H9 (cell line): ENCODE data around the gene GTF2H3. TPM values are rescaled to one million over a fixed set of nuclear protein-coding genes. Genes with fewer than 3 reads are reported as not detected.

Experiments
- DNase-seq: peaks from one replicate; pipeline ENCODE4 v3.0.0-alpha.2; 2017
- H2AFZ ChIP-seq: one replicate; pipeline ENCODE4 v1.6.1; 2013; ENCODE audit warnings: mild to moderate bottlenecking, low read length, control low read depth, moderate library complexity
- H2AK5ac ChIP-seq: 2 replicates; pipeline ENCODE4 v1.6.1; 2013; ENCODE audit warnings: low read length, control low read depth, mixed read lengths; ENCODE audit not compliant: insufficient read length
- H2BK120ac ChIP-seq: one replicate; pipeline ENCODE4 v1.6.1; 2013; ENCODE audit warnings: low read depth, mild to moderate bottlenecking, low read length, control low read depth, inconsistent platforms; ENCODE audit not compliant: poor library complexity, severe bottlenecking
- H2BK12ac ChIP-seq: 2 replicates; pipeline ENCODE4 v1.6.1; 2013; ENCODE audit warnings: low read length, control low read depth, mixed read lengths, low read depth; ENCODE audit not compliant: insufficient read length
- H2BK15ac ChIP-seq: 2 replicates; pipeline ENCODE4 v1.6.1; 2013; ENCODE audit warnings: low read depth, low read length, control low read depth
- H2BK20ac ChIP-seq: one replicate; pipeline ENCODE4 v1.6.1; 2013; ENCODE audit warnings: low read depth, mild to moderate bottlenecking, low read length, control low read depth, inconsistent platforms; ENCODE audit not compliant: poor library complexity, severe bottlenecking
- H2BK5ac ChIP-seq: 2 replicates; pipeline ENCODE4 v1.6.1; 2013; ENCODE audit warnings: low read length, control low read depth, mixed read lengths; ENCODE audit not compliant: insufficient read length
- H3K14ac ChIP-seq: 2 replicates; pipeline ENCODE4 v1.6.1; 2013; ENCODE audit warnings: low read length, control low read depth; ENCODE audit not compliant: insufficient read depth
- H3K18ac ChIP-seq: 2 replicates; pipeline ENCODE4 v1.6.1; 2013; ENCODE audit warnings: low read depth, mild to moderate bottlenecking, mixed read lengths, low read length, control low read depth; ENCODE audit not compliant: insufficient read length
- H3K23ac ChIP-seq: 2 replicates; pipeline ENCODE4 v1.6.1; 2013; ENCODE audit warnings: low read length, control low read depth, mixed read lengths, low read depth; ENCODE audit not compliant: insufficient read length
- H3K23me2 ChIP-seq: 2 replicates; pipeline ENCODE4 v1.6.1; 2013; ENCODE audit warnings: low read depth, mild to moderate bottlenecking, mixed read lengths, low read length, control low read depth; ENCODE audit not compliant: insufficient read length, poor library complexity, severe bottlenecking
- H3K27ac ChIP-seq: 2 replicates; pipeline ENCODE4 v1.5.1; 2013; ENCODE audit warnings: low read length, control low read depth, mixed read lengths, low read depth; ENCODE audit not compliant: insufficient read length
- H3K27me3 ChIP-seq: 2 replicates; pipeline ENCODE4 v1.6.1; 2013; ENCODE audit warnings: low read length, control low read depth, inconsistent platforms; ENCODE audit not compliant: insufficient read depth
- H3K4ac ChIP-seq: 2 replicates; pipeline ENCODE4 v1.6.1; 2013; ENCODE audit warnings: low read depth, mild to moderate bottlenecking, control low read depth, inconsistent platforms, low read length, moderate library complexity
- H3K4me1 ChIP-seq: 2 replicates; pipeline ENCODE4 v1.6.1; 2013; ENCODE audit warnings: low read length, control low read depth, inconsistent platforms; ENCODE audit not compliant: insufficient read depth
- H3K4me2 ChIP-seq: 2 replicates; pipeline ENCODE4 v1.6.1; 2013; ENCODE audit warnings: low read length, control low read depth, mixed read lengths; ENCODE audit not compliant: insufficient read length, insufficient read depth
- H3K56ac ChIP-seq: 2 replicates; pipeline ENCODE4 v1.6.1; 2013; ENCODE audit warnings: low read depth, mild to moderate bottlenecking, mixed read lengths, low read length, control low read depth; ENCODE audit not compliant: insufficient read length
- H3K79me1 ChIP-seq: 2 replicates; pipeline ENCODE4 v1.6.1; 2013; ENCODE audit warnings: low read depth, mild to moderate bottlenecking, moderate library complexity, low read length, control low read depth, inconsistent platforms; ENCODE audit not compliant: insufficient read depth, poor library complexity, severe bottlenecking
- H3K79me2 ChIP-seq: 2 replicates; pipeline ENCODE4 v1.6.1; 2013; ENCODE audit warnings: low read length, control low read depth, inconsistent platforms; ENCODE audit not compliant: insufficient read depth
- H3K9ac ChIP-seq: 2 replicates; pipeline ENCODE4 v1.6.1; 2013; ENCODE audit warnings: low read length, control low read depth, mixed read lengths; ENCODE audit not compliant: insufficient read length; ENCODE audit errors: extremely low read depth
- H3K9me3 ChIP-seq: one replicate; pipeline ENCODE4 v1.6.1; 2013; ENCODE audit warnings: low read depth, low read length, inconsistent platforms; ENCODE audit not compliant: control insufficient read depth
- H3T11ph ChIP-seq: one replicate; pipeline ENCODE4 v1.6.1; 2013; ENCODE audit warnings: mild to moderate bottlenecking, low read length, control low read depth, inconsistent platforms
- H4K20me1 ChIP-seq: one replicate; pipeline ENCODE4 v1.6.1; 2013; ENCODE audit not compliant: control insufficient read depth, insufficient read length, insufficient read depth
- H4K5ac ChIP-seq: 2 replicates; pipeline ENCODE4 v1.6.1; 2013; ENCODE audit warnings: low read depth, mild to moderate bottlenecking, mixed read lengths, low read length, control low read depth; ENCODE audit not compliant: insufficient read length
- H4K8ac ChIP-seq: replicated peaks from 2 replicates; pipeline ENCODE4 v1.6.1; 2013; ENCODE audit warnings: low read length, control low read depth, mixed read lengths, low read depth; ENCODE audit not compliant: insufficient read length
- H4K91ac ChIP-seq: 2 replicates; pipeline ENCODE4 v1.6.1; 2013; ENCODE audit warnings: low read depth, mild to moderate bottlenecking, moderate library complexity, mixed read lengths, low read length, control low read depth; ENCODE audit not compliant: insufficient read length
- H3K27ac Mint-ChIP-seq, 3 experiments: 2 replicates in 2 of 3; 3 replicates in 1 of 3; pipeline ENCODE4 v1.8.0; 2020 to 2021; ENCODE audit warnings: mixed read lengths in 3 of 3, mild to moderate bottlenecking in 1 of 3, moderate library complexity in 1 of 3
- H3K27me3 Mint-ChIP-seq: 2 replicates; pipeline ENCODE4 v1.8.0; 2021; ENCODE audit warnings: low read depth, mild to moderate bottlenecking, moderate library complexity, mixed read lengths
- H3K36me3 Mint-ChIP-seq, 3 experiments: 2 replicates in 2 of 3; 3 replicates in 1 of 3; pipeline ENCODE4 v1.8.0; 2020 to 2021; ENCODE audit warnings: low read depth in 3 of 3, mixed read lengths in 3 of 3; ENCODE audit not compliant: insufficient read depth in 1 of 3
- H3K4me1 Mint-ChIP-seq, 2 experiments: 2 replicates each; pipeline ENCODE4 v1.8.0; 2020; ENCODE audit warnings: mixed read lengths in 2 of 2
- H3K4me3 Mint-ChIP-seq, 2 experiments: 2 replicates in 1 of 2; 3 replicates in 1 of 2; pipeline ENCODE4 v1.8.0; 2020 to 2021; ENCODE audit warnings: mild to moderate bottlenecking in 2 of 2, mixed read lengths in 2 of 2, moderate library complexity in 1 of 2
- H3K9me3 Mint-ChIP-seq, 2 experiments: 2 replicates in 1 of 2; 3 replicates in 1 of 2; pipeline ENCODE4 v1.8.0; 2020; ENCODE audit warnings: mild to moderate bottlenecking in 2 of 2, mixed read lengths in 2 of 2, moderate library complexity in 1 of 2
- WGBS: extraction: QIAGEN DNeasy Blood & Tissue Kit; methylation state at CpG from one replicate; pipeline ENCODE4 v1.1.7; 2013; ENCODE audit warnings: missing lambda C conversion rate, low lambda C conversion rate, mixed read lengths; ENCODE audit not compliant: insufficient read length; ENCODE audit errors: extremely low coverage; 5-methylcytosine and 5-hydroxymethylcytosine counted together
- total RNA-seq: library from RNA; stranded (reverse); gene quantifications from 2 replicates; pipeline ENCODE4 v1.2.1, GENCODE V29; 2021
- TF ChIP-seq, protein P1 (sequence below): fragments of 200-600 bp; sonication (generic); conservative IDR thresholded peaks from 3 replicates; pipeline ENCODE4 v1.8.0; 2021; ENCODE audit warnings: antibody characterized with exemption, mild to moderate bottlenecking

GTF2H3 gene
- total RNA-seq, 1 experiment from 2014 or later = 39.2 TPM

DNA sequence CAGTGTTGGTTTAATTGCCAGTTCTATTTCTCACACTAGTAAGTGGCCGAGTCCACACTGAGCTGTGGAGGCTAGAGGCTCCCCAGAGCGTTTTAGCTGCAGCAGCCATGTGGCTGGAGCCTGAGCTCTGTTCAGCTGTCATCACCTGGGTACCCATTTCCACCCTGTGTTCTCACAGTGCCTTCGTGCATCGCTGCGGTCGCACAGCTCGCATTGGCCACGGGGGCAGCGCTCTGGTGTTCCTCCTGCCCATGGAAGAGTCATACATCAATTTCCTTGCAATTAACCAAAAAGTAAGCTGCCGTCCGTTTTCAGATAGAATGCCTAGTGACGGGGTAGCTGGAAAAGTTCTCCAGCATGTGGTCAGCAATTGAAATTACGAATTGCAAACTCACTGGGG, 16.0 kb upstream of the GTF2H3 start:
- H4K91ac ChIP-seq = no peak overlapping the region
- TF ChIP-seq, protein P1, sequence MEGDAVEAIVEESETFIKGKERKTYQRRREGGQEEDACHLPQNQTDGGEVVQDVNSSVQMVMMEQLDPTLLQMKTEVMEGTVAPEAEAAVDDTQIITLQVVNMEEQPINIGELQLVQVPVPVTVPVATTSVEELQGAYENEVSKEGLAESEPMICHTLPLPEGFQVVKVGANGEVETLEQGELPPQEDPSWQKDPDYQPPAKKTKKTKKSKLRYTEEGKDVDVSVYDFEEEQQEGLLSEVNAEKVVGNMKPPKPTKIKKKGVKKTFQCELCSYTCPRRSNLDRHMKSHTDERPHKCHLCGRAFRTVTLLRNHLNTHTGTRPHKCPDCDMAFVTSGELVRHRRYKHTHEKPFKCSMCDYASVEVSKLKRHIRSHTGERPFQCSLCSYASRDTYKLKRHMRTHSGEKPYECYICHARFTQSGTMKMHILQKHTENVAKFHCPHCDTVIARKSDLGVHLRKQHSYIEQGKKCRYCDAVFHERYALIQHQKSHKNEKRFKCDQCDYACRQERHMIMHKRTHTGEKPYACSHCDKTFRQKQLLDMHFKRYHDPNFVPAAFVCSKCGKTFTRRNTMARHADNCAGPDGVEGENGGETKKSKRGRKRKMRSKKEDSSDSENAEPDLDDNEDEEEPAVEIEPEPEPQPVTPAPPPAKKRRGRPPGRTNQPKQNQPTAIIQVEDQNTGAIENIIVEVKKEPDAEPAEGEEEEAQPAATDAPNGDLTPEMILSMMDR = no peak
- no peak overlapping the region for H3K56ac ChIP-seq
- H4K5ac ChIP-seq = no peak overlapping the region
- no peaks in the 10 kb centered on the region for H3K79me2 ChIP-seq
- no peak overlapping the region for H3T11ph ChIP-seq
- H3K4me1 Mint-ChIP-seq = no peaks in the 10 kb centered on the region
- H3K4ac ChIP-seq = no peak overlapping the region
- no peaks in the 10 kb centered on the region for H3K27me3 Mint-ChIP-seq
- H2AFZ ChIP-seq = no peak overlapping the region
- H3K9ac ChIP-seq = no peak overlapping the region
- H3K36me3 Mint-ChIP-seq = peaks cover 54 to 93% (median 84%) of the 10 kb centered on the region in 3 experiments; a peak in 6 of 7 replicates
- H3K18ac ChIP-seq = no peak overlapping the region
- H3K4me2 ChIP-seq = no peak overlapping the region
- no peak overlapping the region for H2BK20ac ChIP-seq
- H3K23me2 ChIP-seq = no peaks in the 10 kb centered on the region
- no peak overlapping the region for H3K27ac ChIP-seq
- no CpG with 5 or more reads among the region's 13 CpGs for WGBS
- H3K79me1 ChIP-seq = no peaks in the 10 kb centered on the region
- no peak overlapping the region for H2BK15ac ChIP-seq
- H2BK5ac ChIP-seq = no peak overlapping the region
- no peak overlapping the region for H2BK12ac ChIP-seq
- H3K9me3 Mint-ChIP-seq = no peaks in the 10 kb centered on the region
- peak; percentile 35 for DNase-seq
- no peak overlapping the region for H3K4me3 Mint-ChIP-seq
- peak overlapping the region in 1 of 3 experiments; percentile 70; a peak in 1 of 7 replicates for H3K27ac Mint-ChIP-seq
- no peak overlapping the region for H2AK5ac ChIP-seq
- no peaks in the 10 kb centered on the region for H3K4me1 ChIP-seq
- no peaks in the 10 kb centered on the region for H3K9me3 ChIP-seq
- H3K23ac ChIP-seq = no peak overlapping the region
- no peak overlapping the region for H4K8ac ChIP-seq
- no peaks in the 10 kb centered on the region for H3K27me3 ChIP-seq
- H3K14ac ChIP-seq = no peak overlapping the region
- no peaks in the 10 kb centered on the region for H4K20me1 ChIP-seq
- no peak overlapping the region for H2BK120ac ChIP-seq
